Upper lobe of left lung (tissue), 6 donors: ENCODE data around the gene WBP1. TPM values are rescaled to one million over a fixed set of nuclear protein-coding genes. Genes with fewer than 3 reads are reported as not detected.

Experiments used
- ATAC-seq, 2 donors: fragments of 200-7000 bp; cut with Tn5 transposase; one replicate each; pipeline ENCODE4 v1.9.1; 2022; ENCODE audit warnings: mild to moderate bottlenecking in 2 of 2, moderate library complexity in 2 of 2; ENCODE audit not compliant: low FRiP score in 2 of 2
- DNase-seq, 2 donors: peaks; one replicate each; pipeline ENCODE4 v3.0.0-alpha.2; 2019 to 2020
- H3K27ac ChIP-seq, 4 donors: fragments of 200-600 bp; sonication (generic); one replicate each; pipeline ENCODE4 v1.5.1; 2016 to 2019
- H3K27me3 ChIP-seq, 4 donors: fragments of 200-600 bp; sonication (generic); one replicate each; pipeline ENCODE4 v1.5.1; 2017 to 2019
- H3K36me3 ChIP-seq, 4 donors: fragments of 200-600 bp; sonication (generic); one replicate each; pipeline ENCODE4 v1.5.1; 2016 to 2019
- H3K4me1 ChIP-seq, 4 donors: fragments of 200-600 bp; sonication (generic); one replicate each; pipeline ENCODE4 v1.5.1; 2018 to 2019
- H3K4me3 ChIP-seq, 4 donors: fragments of 200-600 bp; sonication (generic); one replicate each; pipeline ENCODE4 v1.5.1; 2017 to 2019; ENCODE audit warnings: mild to moderate bottlenecking in 2 of 4, moderate library complexity in 1 of 4
- H3K9me3 ChIP-seq, 4 donors: fragments of 200-600 bp; sonication (generic); one replicate each; pipeline ENCODE4 v1.5.1; 2018 to 2019
- EP300 ChIP-seq, 4 donors: sonication (generic); formaldehyde crosslinking; IDR thresholded peaks; one replicate each; pipeline ENCODE4 v1.5.1; 2017; ENCODE audit warnings: antibody characterized with exemption in 4 of 4, control low read depth in 2 of 4
- POLR2A ChIP-seq, 4 donors: fragments of 450-650 bp; IDR thresholded peaks; one replicate each; pipeline ENCODE4 v1.5.1; 2016 to 2017; ENCODE audit warnings: antibody characterized with exemption in 4 of 4, mild to moderate bottlenecking in 2 of 4
- POLR2AphosphoS5 ChIP-seq, 2 donors: sonication (generic); formaldehyde crosslinking; IDR thresholded peaks; one replicate each; pipeline ENCODE4 v1.5.1; 2017; ENCODE audit warnings: antibody characterized with exemption in 2 of 2
- WGBS, 2 donors: methylation state at CpG; one replicate each; pipeline ENCODE4 v1.1.5; 2017 to 2018; 5-methylcytosine and 5-hydroxymethylcytosine counted together
- total RNA-seq, 6 donors: library from RNA; depleted of rRNA in 4 of 6; stranded (reverse); fragments of >200 nt in 4 of 6; gene quantifications; one replicate each; pipeline versions ENCODE4 v1.1.0 to v1.2.1, GENCODE V29; 2016 to 2021
- TF ChIP-seq, protein P1 (sequence below), 6 experiments: fragments of 450-650 bp in 4 of 6; fragments of 200-600 bp in 2 of 6; sonication (generic) in 2 of 6; IDR thresholded peaks; one replicate each; pipeline ENCODE4 v1.5.1; 2016 to 2019; ENCODE audit warnings: antibody characterized with exemption in 6 of 6
- donor health status: DM: no; HTN: no; CAD: no; lungs with moderate emphysema.
- donor health status: DM: no; HTN: yes; CAD: no; lungs with severe emphysema.

The WBP1 gene
- total RNA-seq, 6 donors from 2014 or later, result 34.7 to 109 (median 51.3) TPM

- Histone ChIP-seq H3K4me1 (peaks cover 6 to 15% (median 12%) of the 10 kb centered on the region in 4 donors), H3K9me3 (no peaks in the 10 kb centered on the region), H3K36me3 (peaks cover 0 to 35% (median 15%) of the 10 kb centered on the region in 4 donors), H3K4me3 (no peak overlapping the region), H3K27me3 (no peaks in the 10 kb centered on the region), H3K27ac (no peak overlapping the region)
- WGBS, 2 donors, result 81 to 84% methylated on average over 7 to 9 of the region's 9 CpGs
- TF ChIP-seq POLR2AphosphoS5 (IDR thresholded peaks at IDR 0.05) (no peak), EP300 (IDR thresholded peaks at IDR 0.05) (no peak), POLR2A (IDR thresholded peaks at IDR 0.05) (no peak)
- TF ChIP-seq, protein P1, sequence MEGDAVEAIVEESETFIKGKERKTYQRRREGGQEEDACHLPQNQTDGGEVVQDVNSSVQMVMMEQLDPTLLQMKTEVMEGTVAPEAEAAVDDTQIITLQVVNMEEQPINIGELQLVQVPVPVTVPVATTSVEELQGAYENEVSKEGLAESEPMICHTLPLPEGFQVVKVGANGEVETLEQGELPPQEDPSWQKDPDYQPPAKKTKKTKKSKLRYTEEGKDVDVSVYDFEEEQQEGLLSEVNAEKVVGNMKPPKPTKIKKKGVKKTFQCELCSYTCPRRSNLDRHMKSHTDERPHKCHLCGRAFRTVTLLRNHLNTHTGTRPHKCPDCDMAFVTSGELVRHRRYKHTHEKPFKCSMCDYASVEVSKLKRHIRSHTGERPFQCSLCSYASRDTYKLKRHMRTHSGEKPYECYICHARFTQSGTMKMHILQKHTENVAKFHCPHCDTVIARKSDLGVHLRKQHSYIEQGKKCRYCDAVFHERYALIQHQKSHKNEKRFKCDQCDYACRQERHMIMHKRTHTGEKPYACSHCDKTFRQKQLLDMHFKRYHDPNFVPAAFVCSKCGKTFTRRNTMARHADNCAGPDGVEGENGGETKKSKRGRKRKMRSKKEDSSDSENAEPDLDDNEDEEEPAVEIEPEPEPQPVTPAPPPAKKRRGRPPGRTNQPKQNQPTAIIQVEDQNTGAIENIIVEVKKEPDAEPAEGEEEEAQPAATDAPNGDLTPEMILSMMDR (IDR thresholded peaks at IDR 0.05), result no peak
- ATAC-seq (no peak), DNase-seq (no peak)
Observed at GRCh38 chr2:74423231-74424095, 34.8 kb upstream of the WBP1 start.

DNA sequence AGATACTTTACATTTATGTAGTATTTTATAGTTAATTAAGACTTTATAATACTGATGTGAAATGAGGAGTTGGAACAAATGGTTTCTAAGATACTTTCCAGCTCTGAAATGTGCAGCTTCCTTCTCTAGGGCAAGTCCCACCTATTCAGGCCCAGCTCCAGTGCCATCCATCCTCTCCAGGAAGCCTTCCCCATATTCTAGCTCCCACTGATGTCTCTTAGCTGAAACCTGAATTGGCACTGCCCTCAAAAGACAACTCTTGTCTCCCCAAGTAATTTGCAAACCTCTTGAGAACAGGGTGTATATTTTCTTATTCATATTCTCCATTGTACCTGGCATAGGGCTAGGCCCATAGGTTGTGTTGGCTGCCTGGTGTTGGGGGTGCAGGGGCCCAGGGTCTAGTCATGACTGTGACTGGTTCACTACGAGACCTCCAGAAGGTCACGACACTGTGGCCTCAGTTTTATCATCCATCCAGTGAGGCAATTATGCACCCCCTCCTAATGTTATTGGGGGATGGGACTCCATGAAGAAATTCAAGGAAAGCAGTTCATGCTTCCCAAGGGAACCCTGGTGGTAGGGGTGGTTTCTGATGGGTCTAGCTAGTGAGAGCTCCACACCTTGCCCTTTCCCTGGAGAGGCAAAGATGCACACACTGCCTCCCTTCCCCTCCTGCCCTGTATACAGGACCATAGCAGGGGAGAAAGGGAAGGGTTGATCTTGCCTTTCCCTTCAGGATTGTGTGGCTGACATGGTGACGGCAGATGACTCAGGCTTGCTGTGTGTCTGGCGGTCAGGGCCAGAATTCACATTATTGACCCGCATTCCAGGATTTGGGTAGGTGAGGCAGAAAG is 33.9 kb upstream of the WBP1 start:
- Histone ChIP-seq H3K4me1 (peaks cover 6 to 15% (median 12%) of the 10 kb centered on the region in 4 donors), H3K36me3 (peaks cover under 1 to 44% (median 21%) of the 10 kb centered on the region in 4 donors), H3K9me3 (no peaks in the 10 kb centered on the region), H3K27ac (no peak overlapping the region), H3K4me3 (no peak overlapping the region), H3K27me3 (no peaks in the 10 kb centered on the region)
- DNase-seq (no peak), ATAC-seq (no peak)
- WGBS, 2 donors, result 88 to 92% methylated on average over 4 to 5 of the region's 5 CpGs
- TF ChIP-seq POLR2AphosphoS5 (IDR thresholded peaks at IDR 0.05) (no peak), EP300 (IDR thresholded peaks at IDR 0.05) (no peak), POLR2A (IDR thresholded peaks at IDR 0.05) (no peak)
- TF ChIP-seq, protein P1 (IDR thresholded peaks at IDR 0.05), result no peak

- no peak for DNase-seq
- Histone ChIP-seq H3K27ac (no peak overlapping the region), H3K27me3 (no peaks in the 10 kb centered on the region), H3K4me1 (peaks cover 6 to 15% (median 12%) of the 10 kb centered on the region in 4 donors), H3K9me3 (no peaks in the 10 kb centered on the region), H3K4me3 (no peak overlapping the region), H3K36me3 (peaks cover 3 to 50% (median 27%) of the 10 kb centered on the region in 4 donors)
- no peak for TF ChIP-seq POLR2A (IDR thresholded peaks at IDR 0.05)
- TF ChIP-seq EP300 (IDR thresholded peaks at IDR 0.05), result no peak
- TF ChIP-seq POLR2AphosphoS5 (IDR thresholded peaks at IDR 0.05), result no peak
- TF ChIP-seq, protein P1 (IDR thresholded peaks at IDR 0.05), result no peak
- 71 to 85% methylated on average over 1 to 5 of the region's 5 CpGs for WGBS, 2 donors
- ATAC-seq, result no peak
Observed at GRCh38 chr2:74424995-74425406, 33.2 kb upstream of the WBP1 start.

DNA sequence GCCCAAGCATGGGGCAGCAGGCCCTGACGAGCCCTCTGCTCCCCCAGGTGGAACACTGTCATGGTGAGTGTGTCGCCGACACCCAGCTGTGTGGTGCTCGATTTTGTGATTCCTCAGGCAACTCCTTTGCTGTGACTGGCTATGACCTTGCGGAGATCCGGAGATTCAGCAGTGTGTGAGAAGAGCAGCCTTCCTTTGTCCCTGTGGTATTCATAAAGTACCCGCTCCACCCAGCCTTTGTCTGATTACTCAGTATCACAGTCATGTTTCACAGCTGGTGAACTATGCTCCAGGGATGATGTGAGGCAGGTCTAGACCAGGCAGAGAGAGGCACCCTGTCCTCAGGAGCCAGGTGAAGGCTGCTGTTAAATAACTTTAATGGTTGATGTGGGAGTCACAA is 32.7 kb upstream of the WBP1 start:
- 88 to 89% methylated on average over 5 to 7 of the region's 7 CpGs for whole genome bisulfite sequencing, 2 donors
- Histone ChIP-seq H3K27ac (no peak overlapping the region), H3K4me1 (peaks cover 6 to 15% (median 12%) of the 10 kb centered on the region in 4 donors), H3K4me3 (no peak overlapping the region), H3K9me3 (no peaks in the 10 kb centered on the region), H3K36me3 (peaks cover 3 to 56% (median 31%) of the 10 kb centered on the region in 4 donors), H3K27me3 (no peaks in the 10 kb centered on the region)
- no peak for ATAC-seq
- TF ChIP-seq EP300 (IDR thresholded peaks at IDR 0.05), result no peak
- TF ChIP-seq POLR2AphosphoS5 (IDR thresholded peaks at IDR 0.05), result no peak
- TF ChIP-seq, protein P1 (IDR thresholded peaks at IDR 0.05), result no peak
- TF ChIP-seq POLR2A (IDR thresholded peaks at IDR 0.05), result no peak
- no peak for DNase-seq
